NCI-H1930 (cell line): ENCODE data around the gene ARHGAP4.

Experiments
- DNase-seq, 2 experiments: peaks; one replicate each; lab custom pipeline; 2025; lab: John Stamatoyannopoulos, UW

Gene ARHGAP4

GRCh38 chrX:153906126-153906917 lies 19.7 kb downstream of the ARHGAP4 start:
- DNase-seq, result no peak

GRCh38 chrX:153905481-153906095 lies 20.5 kb downstream of the ARHGAP4 start:
- DNase-seq, result no peak

GRCh38 chrX:153903991-153904957 lies 21.8 kb downstream of the ARHGAP4 start, which contains the start of gene AVPR2:
TSS of gene AVPR2 (plus strand) at chrX:153904673. CDS start at chrX:153905146, 473 bp downstream.
- DNase-seq, result no peak

- no peak for DNase-seq
These were observed 22.7 kb downstream of the ARHGAP4 start for GRCh38 chrX:153903238-153903980.

GRCh38 chrX:153902385-153902784 lies 23.7 kb downstream of the ARHGAP4 start:
- no peak for DNase-seq

- DNase-seq, result no peak
These were observed 24.3 kb downstream of the ARHGAP4 start for GRCh38 chrX:153901753-153902140.

GRCh38 chrX:153900831-153901752 lies 25.0 kb downstream of the ARHGAP4 start:
- no peak for DNase-seq

GRCh38 chrX:153897899-153898298 lies 28.2 kb downstream of the ARHGAP4 start:
- DNase-seq, result no peak

GRCh38 chrX:153889123-153889522 lies 36.9 kb downstream of the ARHGAP4 start:
- no peak for DNase-seq

- no peak for DNase-seq
These were observed 37.7 kb downstream of the ARHGAP4 start for GRCh38 chrX:153888344-153888743.

- DNase-seq, result no peak
These were observed 38.7 kb downstream of the ARHGAP4 start for GRCh38 chrX:153887385-153887784.

- DNase-seq, result no peak
These were observed 39.1 kb downstream of the ARHGAP4 start for GRCh38 chrX:153886915-153887314.

- DNase-seq, result peak; percentile 23 to 27
These were observed 39.8 kb downstream of the ARHGAP4 start, which contains the start of gene L1CAM for GRCh38 chrX:153885968-153886903. TSS of gene L1CAM (minus strand) at chrX:153886173. CDS start at chrX:153875836, 10,337 bp downstream.

- no peak for DNase-seq
These were observed 40.8 kb downstream of the ARHGAP4 start for GRCh38 chrX:153885208-153885787.

- DNase-seq, result peak in 1 of 2 experiments; percentile 11
These were observed 41.5 kb downstream of the ARHGAP4 start for GRCh38 chrX:153884590-153884989.

- no peak for DNase-seq
These were observed 41.9 kb downstream of the ARHGAP4 start for GRCh38 chrX:153884136-153884535.

- no peak for DNase-seq
These were observed 42.8 kb downstream of the ARHGAP4 start for GRCh38 chrX:153883163-153883843.

GRCh38 chrX:153882557-153882956 lies 43.5 kb downstream of the ARHGAP4 start:
- no peak for DNase-seq
